Cardiac muscle cell (in vitro differentiated cells and primary cell): ENCODE measurements around the gene TUBA1B. TPM values are rescaled to one million over a fixed set of nuclear protein-coding genes. Genes with fewer than 3 reads are reported as not detected.
"Not testable (repeated sequence)": the region's sequence is repeated elsewhere in the genome, so short reads cannot be mapped to it uniquely, and the experiment has no call there.

Source experiments
- DNase-seq, 2 donors: peaks; one replicate each; pipeline versions ENCODE4 v3.0.0 to v3.0.0-alpha.2; 2010 to 2017; ENCODE audit warnings: low read depth in 1 of 2, low spot score in 1 of 2
- H3K27ac ChIP-seq: fragments of 200-600 bp; sonication (generic); 2 replicates; pipeline ENCODE4 v1.5.1; 2016
- H3K27me3 ChIP-seq: fragments of 200-600 bp; sonication (generic); 2 replicates; pipeline ENCODE4 v1.6.0; 2016; ENCODE audit warnings: control low read depth
- H3K36me3 ChIP-seq: fragments of 200-600 bp; sonication (generic); 2 replicates; pipeline ENCODE4 v1.5.1; 2016; ENCODE audit warnings: control low read depth
- H3K4me1 ChIP-seq: fragments of 200-600 bp; sonication (generic); 2 replicates; pipeline ENCODE4 v1.8.1; 2017; ENCODE audit warnings: low read depth, mild to moderate bottlenecking, mixed run types
- H3K4me3 ChIP-seq: fragments of 200-600 bp; sonication (generic); 2 replicates; pipeline ENCODE4 v1.5.1; 2016; ENCODE audit warnings: mild to moderate bottlenecking
- H3K9me3 ChIP-seq: fragments of 200-600 bp; sonication (generic); 2 replicates; pipeline ENCODE4 v1.5.1; 2017; ENCODE audit warnings: low read depth, mild to moderate bottlenecking, control low read depth
- CTCF ChIP-seq: IDR thresholded peaks from 2 replicates; pipeline ENCODE4 v1.5.1; 2012; ENCODE audit warnings: low read depth, mild to moderate bottlenecking, low read length
- polyA plus RNA-seq: library from polyadenylated mRNA; unstranded; fragments of >200 nt; fragmentation: Nextera tagmentation; extraction: Ambion mirVana; gene quantifications from 2 replicates; pipeline ENCODE4 v1.2.1, GENCODE V29; 2016
- total RNA-seq: library from RNA; depleted of rRNA; stranded (reverse); fragments of >200 nt; gene quantifications from 2 replicates; pipeline ENCODE4 v1.2.3, GENCODE V29; 2016

TUBA1B gene
- total and polyA plus RNA-seq, 2 experiments from 2014 or later: 1,582 to 2,134 TPM

DNA sequence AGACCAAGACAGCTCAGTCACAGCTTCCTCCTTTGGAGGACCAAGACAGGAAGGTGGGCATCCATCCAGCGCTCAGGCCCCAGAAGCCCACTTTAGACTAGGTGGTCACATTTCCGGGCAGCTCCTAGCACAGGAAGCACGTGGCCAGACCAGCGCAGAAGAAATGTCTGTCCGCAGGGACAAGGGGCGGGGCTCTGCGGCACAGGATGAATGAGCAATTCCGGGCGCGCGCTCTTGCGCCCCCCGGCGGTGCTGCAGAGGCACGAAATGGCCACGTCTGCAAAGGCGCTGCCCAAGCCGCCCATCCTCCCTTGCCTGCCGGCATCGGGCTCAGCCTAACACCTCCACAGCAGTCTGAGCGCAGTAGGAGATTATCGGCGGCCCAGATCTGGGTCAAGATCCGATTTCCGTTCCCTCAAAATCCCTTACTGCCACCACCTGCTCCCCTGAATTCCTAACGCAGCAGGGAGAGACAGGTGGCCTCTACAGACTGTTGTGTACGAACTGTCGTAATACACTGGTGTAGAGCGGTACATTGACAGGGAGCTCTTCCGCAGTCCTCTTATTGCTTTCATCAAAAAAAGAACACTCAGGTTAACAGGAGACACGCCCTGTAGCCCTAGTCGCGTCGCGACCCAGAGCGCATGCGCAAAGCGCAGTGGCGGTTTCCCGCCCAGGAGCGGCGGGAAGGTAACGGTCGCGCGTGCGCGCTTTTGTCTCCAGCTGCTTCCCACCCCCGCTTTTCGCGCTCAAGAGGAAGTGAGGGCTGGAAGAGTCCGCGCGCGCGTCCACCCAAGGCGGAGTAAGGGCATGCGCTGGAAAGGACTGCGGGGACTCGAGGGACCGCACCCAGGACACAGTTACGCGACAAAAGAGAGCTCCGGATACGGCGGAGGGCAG lies 794 bp downstream of the TUBA1B start:
- no peaks in the 10 kb centered on the region for H3K27me3 ChIP-seq
- peak overlapping the region; percentile 95 for H3K4me3 ChIP-seq
- peak; percentile 94 to 97 for DNase-seq
- H3K27ac ChIP-seq: peak overlapping the region; percentile 96
- H3K9me3 ChIP-seq: no peaks in the 10 kb centered on the region
- TF ChIP-seq CTCF: peak; percentile 97
- H3K4me1 ChIP-seq: peaks cover 25% of the 10 kb centered on the region
- peaks cover 26% of the 10 kb centered on the region for H3K36me3 ChIP-seq

- Histone ChIP-seq H3K4me1 (peaks cover 25% of the 10 kb centered on the region), H3K9me3 (no peaks in the 10 kb centered on the region), H3K27ac (peak overlapping the region; percentile 96), H3K36me3 (peaks cover 26% of the 10 kb centered on the region), H3K4me3 (peak overlapping the region; percentile 95), H3K27me3 (no peaks in the 10 kb centered on the region)
- no peak for DNase-seq
- TF ChIP-seq CTCF: no peak
These were observed 1.7 kb downstream of the TUBA1B start for GRCh38 chr12:49129332-49130150.

- H3K9me3 ChIP-seq, DNase-seq, H3K27me3 ChIP-seq, H3K27ac ChIP-seq, H3K4me3 ChIP-seq: not testable (repeated sequence)
- H3K36me3 ChIP-seq: peaks cover 26% of the 10 kb centered on the region
- peaks cover 18% of the 10 kb centered on the region for H3K4me1 ChIP-seq
These were observed 3.2 kb downstream of the TUBA1B start for GRCh38 chr12:49127971-49128370.

DNA sequence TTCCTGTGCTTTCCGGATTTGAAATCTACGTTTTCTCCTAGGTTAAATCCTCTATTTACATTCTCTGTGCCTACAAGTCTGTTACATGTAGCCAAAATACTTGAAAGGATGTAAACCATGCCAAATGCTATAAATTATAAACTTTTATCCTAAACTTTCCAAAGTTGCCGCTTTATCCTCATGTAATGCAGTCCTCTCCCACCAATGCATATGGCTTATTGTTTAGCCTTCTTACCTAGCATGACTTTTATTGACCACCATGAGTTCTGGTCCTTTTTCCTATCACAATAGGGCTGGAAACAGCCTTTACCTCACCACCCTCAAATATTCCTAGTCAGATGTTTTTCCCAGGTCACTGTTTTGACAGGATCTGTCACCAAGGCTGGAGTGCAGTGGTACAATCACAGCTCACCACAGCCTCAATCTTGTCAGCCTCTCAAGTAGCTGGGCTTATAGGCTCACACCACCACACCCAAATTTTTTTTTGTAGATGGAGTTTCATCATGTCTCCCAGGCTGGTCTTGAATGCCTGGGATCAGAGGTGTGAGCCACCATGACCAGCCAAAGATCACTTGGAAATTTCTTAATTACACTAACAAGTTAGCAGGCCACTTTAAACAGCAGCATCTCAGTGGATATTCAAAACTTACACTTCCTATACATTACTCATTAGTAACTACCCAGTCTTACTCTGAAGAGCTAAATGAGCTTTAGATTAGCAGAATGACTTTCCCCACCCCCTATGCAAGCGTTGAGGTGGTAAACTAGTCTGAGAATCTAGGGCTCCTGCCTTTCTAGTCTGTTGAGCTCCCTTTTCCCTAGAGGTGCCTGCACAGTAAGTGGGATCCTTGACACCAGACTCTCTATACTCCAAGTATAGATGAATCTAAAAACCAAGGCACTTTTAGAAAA lies 4.1 kb downstream of the TUBA1B start:
- peaks cover 26% of the 10 kb centered on the region for H3K36me3 ChIP-seq
- no peaks in the 10 kb centered on the region for H3K27me3 ChIP-seq
- no peak for TF ChIP-seq CTCF
- no peak for DNase-seq
- peaks cover 12% of the 10 kb centered on the region for H3K4me1 ChIP-seq
- H3K27ac ChIP-seq: peak overlapping the region; percentile 48
- H3K9me3 ChIP-seq: no peaks in the 10 kb centered on the region
- H3K4me3 ChIP-seq: no peak overlapping the region

DNA sequence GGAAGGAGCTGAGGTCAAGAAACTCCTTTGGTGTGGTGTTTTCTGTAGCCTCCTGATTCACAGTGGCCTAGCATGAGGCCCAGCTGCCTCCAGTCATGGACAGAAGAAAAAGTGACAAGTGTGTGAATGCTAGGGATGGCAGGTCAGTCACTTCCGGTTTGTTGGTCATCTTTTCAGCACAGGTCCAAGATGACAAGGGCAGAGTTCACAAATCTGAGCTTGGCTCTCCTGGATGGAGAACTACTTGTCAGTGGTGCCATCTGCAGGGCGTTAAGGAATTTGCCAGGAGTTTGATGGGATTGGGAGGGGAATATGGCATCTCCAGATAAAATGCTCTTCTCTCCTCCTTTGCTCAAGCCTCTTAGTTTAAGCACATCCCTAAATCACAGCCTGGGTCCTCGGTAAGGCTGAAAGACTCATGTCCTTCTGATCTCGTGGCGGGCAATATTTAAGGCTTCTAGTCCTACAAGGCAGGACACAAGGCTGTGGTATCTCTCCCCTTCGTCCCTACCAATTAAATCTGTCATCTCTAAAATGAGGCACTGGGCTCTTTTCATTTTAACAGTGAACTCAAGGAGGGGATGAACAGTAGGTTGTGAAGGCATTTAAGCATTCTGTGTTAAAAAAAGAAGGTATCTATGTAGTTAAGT lies 10.0 kb downstream of the TUBA1B start:
- H3K4me1 ChIP-seq: no peaks in the 10 kb centered on the region
- no peaks in the 10 kb centered on the region for H3K36me3 ChIP-seq
- H3K9me3 ChIP-seq: no peaks in the 10 kb centered on the region
- H3K4me3 ChIP-seq: no peak overlapping the region
- no peaks in the 10 kb centered on the region for H3K27me3 ChIP-seq
- no peak overlapping the region for H3K27ac ChIP-seq
- DNase-seq: peak; percentile 65 to 78
- TF ChIP-seq CTCF: peak; percentile 75
